HG02840 (cell line): ENCODE measurements around the gene HTR1D.
"Not testable (repeated sequence)": the region's sequence is repeated elsewhere in the genome, so short reads cannot be mapped to it uniquely, and the experiment has no call there.

Experiments
- ATAC-seq: cut with Tn5 transposase; IDR thresholded peaks from one replicate; pipeline ENCODE4 v1.9.1; 2021; ENCODE audit warnings: mild to moderate bottlenecking, moderate library complexity, moderate number of reproducible peaks; ENCODE audit not compliant: unreplicated experiment, low FRiP score

HTR1D gene

DNA sequence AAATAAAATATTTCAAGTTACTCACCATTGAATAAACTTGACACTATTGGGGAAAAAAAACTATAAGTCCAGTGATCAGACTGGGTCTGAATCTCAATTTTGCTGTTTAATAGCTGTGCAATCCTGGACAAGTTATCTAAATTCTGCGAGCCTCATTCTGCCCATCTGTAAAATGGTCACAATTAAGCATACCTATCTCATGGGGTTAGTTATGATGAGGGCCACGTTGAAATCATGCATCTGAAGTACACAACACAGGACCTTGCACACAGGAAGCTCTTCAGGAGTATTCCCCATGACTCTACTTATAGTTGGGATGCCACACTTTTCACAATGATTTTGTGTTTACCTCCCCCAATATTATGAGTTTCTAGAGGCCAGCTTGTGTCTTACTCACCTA is 3.8 kb upstream of the HTR1D start:
- no peak for ATAC-seq

DNA sequence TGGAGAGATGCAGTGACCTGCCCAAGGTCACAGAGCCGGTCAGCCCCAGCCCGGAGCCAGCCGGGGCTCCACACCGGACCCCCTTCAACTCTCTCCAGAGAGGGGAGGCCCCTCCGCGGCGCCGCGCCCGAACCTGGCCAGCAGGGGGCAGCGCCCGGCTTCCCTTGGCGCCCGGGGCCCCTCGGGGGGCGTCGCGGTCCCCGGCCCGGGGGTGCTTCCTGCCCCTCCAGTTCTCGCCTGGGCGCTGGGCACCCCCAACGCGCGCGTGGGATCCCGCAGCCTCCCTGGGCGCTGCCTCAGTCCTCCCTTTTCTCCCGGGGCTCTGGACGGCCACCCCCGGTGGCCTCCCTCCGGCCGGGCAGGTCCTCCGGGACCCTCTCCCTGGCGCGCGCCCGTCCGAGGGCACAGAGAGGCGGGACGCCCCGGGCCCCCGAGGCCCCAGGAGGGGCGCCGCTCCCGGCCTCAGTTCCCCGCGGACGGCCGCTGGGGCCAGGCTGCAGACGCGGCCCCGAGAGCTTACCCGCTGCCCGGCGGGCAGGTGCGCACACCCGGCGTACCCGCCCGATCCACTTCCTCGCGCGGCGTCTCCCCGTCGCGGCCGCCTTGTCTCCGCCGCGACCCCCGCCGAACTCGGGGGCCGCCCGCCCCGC is 406 bp downstream of the HTR1D start:
- no peak for ATAC-seq

GRCh38 chr1:23215751-23216449 is 1.4 kb downstream of the HTR1D start:
- ATAC-seq: no peak

- no peak for ATAC-seq
Observed at GRCh38 chr1:23215291-23215690, 2.0 kb downstream of the HTR1D start.

DNA sequence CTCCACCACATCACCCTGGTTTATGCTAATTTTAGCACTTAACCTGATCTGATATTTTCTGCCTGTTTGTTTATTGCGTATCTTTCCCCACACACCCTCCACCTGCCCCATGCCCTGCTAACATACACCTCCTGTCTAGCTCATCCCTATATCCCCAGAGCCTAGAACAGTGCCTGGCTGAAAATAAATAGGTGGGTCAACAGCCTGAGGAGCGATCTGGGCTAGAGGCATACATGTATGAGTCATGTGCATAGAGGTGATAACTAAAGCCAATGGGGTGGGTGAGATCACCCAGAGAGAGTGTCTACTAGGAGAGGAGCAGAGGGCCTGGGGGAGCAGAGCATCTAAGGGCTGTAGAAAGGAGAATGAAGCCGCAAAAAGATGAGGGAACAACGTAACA is 2.7 kb downstream of the HTR1D start:
- no peak for ATAC-seq

- no peak for ATAC-seq
Observed at GRCh38 chr1:23211955-23212354, 5.3 kb downstream of the HTR1D start.

DNA sequence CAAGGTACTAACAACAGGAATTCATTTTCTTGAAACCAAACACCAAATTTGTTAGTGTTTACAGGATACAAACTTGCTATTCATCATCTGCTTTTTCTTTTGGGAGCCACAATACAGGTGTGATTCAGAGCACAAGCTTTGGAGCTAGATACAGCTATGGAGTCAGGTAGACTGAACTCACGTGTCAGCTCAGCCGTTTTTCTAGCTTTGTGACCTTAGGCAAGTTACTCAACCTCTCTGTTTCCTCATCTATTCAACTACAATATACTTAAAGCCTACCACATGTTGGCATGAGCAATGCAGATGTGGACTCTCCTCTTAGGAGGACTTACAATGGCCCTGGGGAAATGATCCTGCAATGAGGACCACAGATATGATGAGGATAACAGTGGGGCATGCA is 6.3 kb downstream of the HTR1D start:
- no peak for ATAC-seq

GRCh38 chr1:23210351-23210785 is 6.9 kb downstream of the HTR1D start:
- no peak for ATAC-seq

DNA sequence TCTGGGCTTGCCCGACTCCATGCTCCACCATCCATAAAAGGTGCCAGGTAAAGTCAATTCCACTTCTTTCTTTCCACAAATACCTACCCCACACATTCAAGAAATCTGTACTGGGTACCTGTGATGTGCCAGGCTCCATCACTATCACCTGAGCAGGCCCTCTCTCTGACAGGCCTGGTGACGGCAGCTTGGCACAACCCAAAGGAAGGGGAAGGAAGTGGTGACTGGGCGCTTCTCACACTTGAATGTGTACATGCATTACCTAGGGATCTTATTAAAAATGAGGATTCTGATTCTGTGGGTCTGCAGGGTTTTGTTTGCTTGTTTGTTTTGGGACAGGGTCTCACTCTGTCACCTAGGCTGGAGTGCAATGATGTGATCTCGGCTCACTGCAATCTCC is 7.5 kb downstream of the HTR1D start:
- ATAC-seq: no peak

DNA sequence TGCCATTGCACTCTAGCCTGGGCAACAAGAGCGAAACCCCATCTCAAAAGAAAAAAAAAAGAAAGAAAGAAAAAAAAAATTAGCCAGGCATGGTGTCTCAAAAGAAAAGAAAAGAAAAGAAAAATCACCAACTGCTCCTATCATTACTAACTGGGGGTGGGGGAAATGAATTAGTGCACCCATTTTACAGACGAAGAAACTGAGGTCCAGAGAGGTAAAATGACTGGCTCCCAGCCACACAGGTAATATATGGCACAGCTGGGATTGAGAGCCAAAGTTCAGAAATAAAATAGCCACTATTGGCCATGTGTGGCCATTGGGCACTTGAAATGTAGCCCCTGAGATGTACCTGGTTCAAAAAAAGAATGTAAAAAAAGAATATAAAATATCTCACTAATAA is 8.8 kb downstream of the HTR1D start:
- ATAC-seq: no peak

GRCh38 chr1:23207733-23208132 is 9.6 kb downstream of the HTR1D start:
- not testable (repeated sequence) for ATAC-seq

- no peak for ATAC-seq
Observed at GRCh38 chr1:23202263-23202749, 15.0 kb downstream of the HTR1D start.

- no peak for ATAC-seq
Observed at GRCh38 chr1:23200883-23201282, 16.4 kb downstream of the HTR1D start.

GRCh38 chr1:23198373-23198772 is 18.9 kb downstream of the HTR1D start:
- no peak for ATAC-seq

- no peak for ATAC-seq
Observed at GRCh38 chr1:23196627-23197328, 20.5 kb downstream of the HTR1D start.

GRCh38 chr1:23194119-23194984 is 22.9 kb downstream of the HTR1D start:
- ATAC-seq: no peak

DNA sequence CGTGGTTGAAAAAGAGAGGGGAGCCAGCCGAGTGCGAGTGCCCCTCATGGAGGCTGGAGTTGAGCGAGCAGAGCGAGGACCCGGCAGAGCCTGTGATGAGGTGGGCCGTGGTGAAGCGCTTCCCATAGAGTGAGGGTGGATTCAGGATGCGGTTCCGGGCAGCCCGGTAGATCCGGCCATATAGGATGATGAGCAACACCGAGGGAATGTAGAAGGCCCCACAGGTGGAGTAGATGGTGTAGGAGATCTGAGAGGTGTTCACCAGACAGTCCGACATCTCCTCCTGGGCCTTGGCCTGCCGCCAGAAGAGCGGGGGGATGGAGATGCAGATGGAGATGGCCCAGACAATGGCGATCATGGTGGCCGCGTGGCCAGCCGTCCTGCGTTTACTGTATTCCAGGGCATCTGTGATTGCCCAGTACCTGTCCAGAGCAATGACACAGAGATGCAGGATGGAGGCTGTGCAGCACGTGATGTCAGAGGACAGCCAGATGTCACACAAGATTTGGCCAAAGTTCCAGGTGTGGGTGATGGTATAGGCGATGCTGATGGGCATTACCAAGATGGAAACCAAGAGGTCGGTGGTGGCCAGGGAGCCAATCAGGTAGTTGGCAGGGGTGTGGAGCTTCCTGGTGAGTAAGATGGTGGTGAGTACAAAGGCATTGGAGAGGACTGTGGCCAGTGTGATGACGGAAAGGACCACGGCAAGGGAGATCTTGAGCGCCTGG is 23.7 kb downstream of the HTR1D start:
- ATAC-seq: no peak

DNA sequence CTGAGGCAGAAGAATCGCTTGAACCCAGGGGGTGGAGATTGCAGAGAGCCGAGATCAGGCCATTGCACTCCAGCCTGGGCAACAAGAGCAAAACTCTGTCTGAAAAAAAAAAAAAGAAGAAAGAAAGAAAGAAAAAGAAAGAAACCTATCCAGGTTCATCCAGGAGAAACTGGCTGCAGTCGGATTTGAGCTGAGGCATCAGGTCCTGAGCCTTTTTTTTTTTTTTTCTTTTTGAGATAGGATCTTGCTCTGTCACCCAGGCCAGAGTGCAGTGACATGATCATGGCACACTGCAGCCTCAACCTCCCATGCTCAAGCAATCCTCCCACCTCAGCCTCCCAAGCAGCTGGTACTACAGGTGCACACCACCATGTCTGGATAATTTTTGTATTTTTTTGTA is 26.1 kb downstream of the HTR1D start:
- no peak for ATAC-seq

- ATAC-seq: not testable (repeated sequence)
Observed at GRCh38 chr1:23188936-23189452, 28.3 kb downstream of the HTR1D start.

- no peak for ATAC-seq
Observed at GRCh38 chr1:23188434-23188884, 28.8 kb downstream of the HTR1D start.
